Pancreas (tissue), 10 donors: Measurements from ENCODE around the gene ATF2. TPM values are rescaled to one million over a fixed set of nuclear protein-coding genes. Genes with fewer than 3 reads are reported as not detected.
A peak's percentile ranks its signal among the peaks of the same experiment; 100 is the strongest.
"Not testable (repeated sequence)": the region's sequence is repeated elsewhere in the genome, so short reads cannot be mapped to it uniquely, and the experiment has no call there.

Experiments
- ATAC-seq, 4 donors: fragments of 200-7000 bp; cut with Tn5 transposase; one replicate each; pipeline versions ENCODE4 v1.8.0 to v1.9.1; 2020; ENCODE audit warnings: mild to moderate bottlenecking in 4 of 4, moderate library complexity in 4 of 4
- DNase-seq, 6 donors: peaks; one replicate each; pipeline ENCODE4 v3.0.0-alpha.2; 2020
- FAIRE-seq: peaks from 2 replicates; lab custom pipeline; 2012; peaks lifted over from hg19 to GRCh38; lab: Jason Lieb, UNC
- H3K27ac ChIP-seq, 4 donors: fragments of 200-600 bp; sonication (generic); 1 replicate in 3 of 4; 2 replicates in 1 of 4; pipeline versions ENCODE4 v1.5.0 to v1.8.0; 2020
- H3K27me3 ChIP-seq, 4 donors: fragments of 200-600 bp; one replicate each; pipeline ENCODE4 v1.8.0; 2021
- H3K36me3 ChIP-seq, 3 donors: fragments of 200-600 bp; sonication (generic) in 1 of 3; one replicate each; pipeline versions ENCODE4 v1.5.0 to v1.8.0; 2020 to 2021
- H3K4me1 ChIP-seq, 3 donors: fragments of 200-600 bp; one replicate each; pipeline ENCODE4 v1.8.0; 2021
- H3K4me3 ChIP-seq, 4 donors: fragments of 200-600 bp; sonication (generic) in 2 of 4; one replicate each; pipeline versions ENCODE4 v1.5.0 to v1.8.0; 2020 to 2021
- H3K9me3 ChIP-seq, 4 donors: fragments of 200-600 bp; one replicate each; pipeline ENCODE4 v1.8.0; 2021
- WGBS, 2 donors: extraction: QIAGEN DNeasy Blood & Tissue Kit; methylation state at CpG; one replicate each; pipeline ENCODE4 v1.1.7; 2013; 5-methylcytosine and 5-hydroxymethylcytosine counted together
- intact Hi-C, 3 donors: fragments of 100-400 bp; cut with DNase I; formaldehyde crosslinking; loops; one replicate each; pipeline versions ENCODE4 v1.11.1 to v1.14.2; 2022
- polyA plus RNA-seq, 2 donors: library from polyadenylated mRNA; stranded (reverse); fragments of 200-250 nt; gene quantifications; one replicate each; pipeline ENCODE4 v1.2.3, GENCODE V29; 2013
- total RNA-seq, 6 donors: library from RNA; stranded (reverse); fragmentation: NEBNext Ultra II Directional in 4 of 6; extraction: Animal tissue kit (Norgen Biotek cat#: 25700) in 4 of 6; gene quantifications; one replicate each; pipeline versions ENCODE4 v1.2.1 to v1.2.4, GENCODE V29; 2021 to 2023
- TF ChIP-seq, protein P1 (sequence below), 4 donors: fragments of 200-600 bp; sonication (generic) in 3 of 4; IDR thresholded peaks; one replicate each; pipeline versions ENCODE4 v1.5.0 to v1.8.0; 2021; ENCODE audit warnings: antibody characterized with exemption in 4 of 4
- donor health status: healthy with polysubstance abuse.
- donor health status: DM: no; HTN: no; CAD: no; lungs with moderate emphysema.
- donor health status: DM: no; HTN: no; CAD: no.
- donor health status: control.
- donor health status: control.
- donor health status: Bipolar disorder and iron deficiency.
- donor health status: DM: yes; HTN: yes; CAD: no.
- donor health status: DM: no; HTN: no; CAD: no.
- donor health status: DM: no; HTN: no; CAD: no.
- donor health status: DM: yes; HTN: yes; CAD: no.

Gene ATF2
- total and polyA plus RNA-seq, 8 donors: 7.9 to 36.1 (median 22.7) TPM

DNA sequence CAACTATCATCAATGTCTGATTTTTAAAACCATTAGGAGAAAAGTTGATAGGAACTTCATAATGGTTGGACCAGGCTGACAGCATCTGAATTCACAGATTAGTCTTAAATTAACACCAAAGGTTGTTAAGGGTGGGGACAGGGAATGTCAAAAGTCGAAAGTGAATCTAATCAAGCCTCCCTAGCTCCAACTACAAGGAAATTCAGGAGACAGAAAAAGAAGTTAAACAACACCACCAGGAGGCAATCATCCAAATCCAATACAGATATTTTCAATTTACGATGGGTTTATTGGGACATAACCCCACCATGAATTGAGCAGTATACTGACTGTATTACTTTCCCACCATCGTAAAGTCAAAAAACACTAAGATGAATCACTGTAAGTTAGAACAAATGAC, 32.8 kb downstream of the ATF2 start:
- no peak for DNase-seq
- no peaks in the 10 kb centered on the region for H3K36me3 ChIP-seq
- H3K9me3 ChIP-seq: no peaks in the 10 kb centered on the region
- intact Hi-C loops: no loop called here
- no peak for FAIRE-seq
- no peaks in the 10 kb centered on the region for H3K27me3 ChIP-seq
- 88 to 94% methylated on average over 3 of the region's 3 CpGs for WGBS, 2 donors
- no peak for ATAC-seq
- no peaks in the 10 kb centered on the region for H3K4me1 ChIP-seq
- H3K4me3 ChIP-seq: no peak overlapping the region
- TF ChIP-seq, protein P1, sequence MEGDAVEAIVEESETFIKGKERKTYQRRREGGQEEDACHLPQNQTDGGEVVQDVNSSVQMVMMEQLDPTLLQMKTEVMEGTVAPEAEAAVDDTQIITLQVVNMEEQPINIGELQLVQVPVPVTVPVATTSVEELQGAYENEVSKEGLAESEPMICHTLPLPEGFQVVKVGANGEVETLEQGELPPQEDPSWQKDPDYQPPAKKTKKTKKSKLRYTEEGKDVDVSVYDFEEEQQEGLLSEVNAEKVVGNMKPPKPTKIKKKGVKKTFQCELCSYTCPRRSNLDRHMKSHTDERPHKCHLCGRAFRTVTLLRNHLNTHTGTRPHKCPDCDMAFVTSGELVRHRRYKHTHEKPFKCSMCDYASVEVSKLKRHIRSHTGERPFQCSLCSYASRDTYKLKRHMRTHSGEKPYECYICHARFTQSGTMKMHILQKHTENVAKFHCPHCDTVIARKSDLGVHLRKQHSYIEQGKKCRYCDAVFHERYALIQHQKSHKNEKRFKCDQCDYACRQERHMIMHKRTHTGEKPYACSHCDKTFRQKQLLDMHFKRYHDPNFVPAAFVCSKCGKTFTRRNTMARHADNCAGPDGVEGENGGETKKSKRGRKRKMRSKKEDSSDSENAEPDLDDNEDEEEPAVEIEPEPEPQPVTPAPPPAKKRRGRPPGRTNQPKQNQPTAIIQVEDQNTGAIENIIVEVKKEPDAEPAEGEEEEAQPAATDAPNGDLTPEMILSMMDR (IDR thresholded peaks at IDR 0.05): no peak
- H3K27ac ChIP-seq: no peak overlapping the region

DNA sequence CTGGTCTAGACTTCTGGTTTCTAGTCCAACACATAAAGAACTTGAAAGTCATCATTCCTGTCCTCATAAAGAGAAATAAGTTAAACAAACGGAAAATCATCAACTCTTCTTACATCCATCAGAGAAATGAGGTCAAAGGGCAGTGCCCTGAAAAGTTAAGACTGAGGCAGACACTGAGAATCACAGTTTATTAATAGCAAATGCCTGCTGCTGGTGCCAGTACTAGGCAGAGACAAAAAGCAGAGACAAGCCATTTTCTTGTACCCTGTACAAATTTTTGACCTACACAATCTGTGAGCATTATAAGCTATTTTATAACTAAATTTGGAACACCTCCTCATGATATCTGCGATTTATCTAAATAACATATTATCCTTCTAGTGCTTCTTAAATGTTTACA, 36.8 kb downstream of the ATF2 start:
- intact Hi-C loops: no loop called here
- Histone ChIP-seq H3K27me3 (no peaks in the 10 kb centered on the region), H3K9me3 (no peaks in the 10 kb centered on the region), H3K27ac (no peak overlapping the region), H3K36me3 (peaks cover 0 to 10% (median 0%) of the 10 kb centered on the region in 3 donors), H3K4me1 (no peaks in the 10 kb centered on the region), H3K4me3 (no peak overlapping the region)
- ATAC-seq (no peak), FAIRE-seq (no peak), DNase-seq (no peak)
- TF ChIP-seq, protein P1 (IDR thresholded peaks at IDR 0.05): no peak
- 75 to 76% methylated on average over 2 of the region's 2 CpGs for WGBS, 2 donors

DNA sequence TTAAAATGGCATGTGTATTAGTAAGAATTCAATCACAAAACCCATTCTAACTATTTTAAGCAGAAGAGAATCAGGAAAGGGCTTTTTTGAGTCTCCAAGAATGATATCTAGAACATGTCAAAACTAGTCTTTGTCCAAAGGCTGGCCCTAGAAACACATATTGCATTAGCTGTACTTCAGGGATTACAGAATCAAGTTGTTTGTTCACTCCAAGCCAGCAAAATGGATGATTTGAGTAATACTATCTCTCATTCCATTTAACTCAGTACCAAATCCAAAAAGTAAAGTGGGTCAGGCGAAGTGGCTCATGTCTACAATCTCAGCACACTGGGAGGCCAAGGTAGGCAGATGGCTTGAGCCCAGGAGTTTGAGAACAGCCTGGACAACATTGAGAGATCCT, 41.3 kb downstream of the ATF2 start:
- no peaks in the 10 kb centered on the region for H3K4me1 ChIP-seq
- DNase-seq (no peak), FAIRE-seq (no peak), ATAC-seq (no peak)
- H3K4me3 ChIP-seq: no peak overlapping the region
- peaks cover 0 to 10% (median 0%) of the 10 kb centered on the region in 3 donors for H3K36me3 ChIP-seq
- H3K27ac ChIP-seq: no peak overlapping the region
- WGBS, 2 donors: 94 to 97% methylated on average over 1 of the region's 1 CpG
- no peaks in the 10 kb centered on the region for H3K9me3 ChIP-seq
- no peaks in the 10 kb centered on the region for H3K27me3 ChIP-seq
- intact Hi-C loops: no loop called here
- TF ChIP-seq, protein P1 (IDR thresholded peaks at IDR 0.05): no peak

DNA sequence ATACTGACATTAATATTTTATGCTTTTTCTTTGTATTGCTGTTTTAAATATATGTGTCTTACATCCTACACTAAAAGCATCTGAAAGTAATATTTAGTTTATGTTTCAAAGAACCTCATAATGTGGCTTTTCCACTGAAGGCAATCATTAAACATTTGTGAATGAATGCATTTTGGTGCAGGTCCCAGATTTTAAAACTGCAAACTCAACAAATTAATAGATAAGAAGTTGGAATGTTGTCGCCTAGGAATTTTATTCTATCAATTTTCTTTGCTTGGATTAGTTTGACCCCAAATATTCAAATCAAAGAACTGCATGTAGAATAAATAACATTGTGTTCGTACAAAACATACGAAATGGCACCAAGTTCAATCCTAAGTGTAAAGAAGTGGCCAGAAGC, 44.7 kb downstream of the ATF2 start:
- Histone ChIP-seq H3K36me3 (peaks cover 0 to 5% (median 0%) of the 10 kb centered on the region in 3 donors), H3K4me1 (no peaks in the 10 kb centered on the region), H3K4me3 (no peak overlapping the region), H3K27ac (no peak overlapping the region), H3K9me3 (no peaks in the 10 kb centered on the region), H3K27me3 (no peaks in the 10 kb centered on the region)
- intact Hi-C loops: no loop called here
- FAIRE-seq (no peak), DNase-seq (no peak), ATAC-seq (no peak)
- WGBS, 2 donors: 55 to 61% methylated on average over 3 of the region's 3 CpGs
- TF ChIP-seq, protein P1 (IDR thresholded peaks at IDR 0.05): no peak

DNA sequence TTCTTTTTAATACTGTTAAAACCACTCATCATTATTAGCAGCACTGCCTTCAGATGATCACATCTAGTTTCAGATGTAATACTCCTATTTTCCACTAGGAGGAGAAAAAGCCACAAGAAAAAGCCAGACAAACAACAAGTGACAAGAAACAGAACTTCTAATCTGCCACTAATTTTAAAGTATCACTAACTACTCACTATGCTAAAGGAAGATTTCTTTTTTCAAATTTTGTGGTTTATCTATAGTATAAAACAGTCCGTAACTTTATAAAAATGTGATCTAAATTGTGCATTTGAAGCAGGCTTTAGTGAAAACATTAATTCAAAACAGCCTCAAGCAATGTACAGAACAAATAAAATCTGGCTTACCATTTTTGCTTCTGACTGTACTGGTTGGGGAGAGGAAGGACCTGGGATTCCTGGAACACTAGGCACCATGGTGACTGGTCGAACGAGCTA, 56.8 kb downstream of the ATF2 start:
- 74 to 76% methylated on average over 3 of the region's 3 CpGs for WGBS, 2 donors
- FAIRE-seq: peak; percentile 94
- DNase-seq: no peak
- Histone ChIP-seq H3K4me3 (no peak overlapping the region), H3K27me3 (no peaks in the 10 kb centered on the region), H3K9me3 (no peaks in the 10 kb centered on the region), H3K27ac (no peak overlapping the region), H3K36me3 (peaks cover 0 to 39% (median 0%) of the 10 kb centered on the region in 3 donors), H3K4me1 (no peaks in the 10 kb centered on the region)
- intact Hi-C loops: no loop called here
- TF ChIP-seq, protein P1 (IDR thresholded peaks at IDR 0.05): peak; percentile 21 to 71 (median 56)
- peak in 3 of 4 donors; percentile 71 to 75 (median 74) for ATAC-seq

DNA sequence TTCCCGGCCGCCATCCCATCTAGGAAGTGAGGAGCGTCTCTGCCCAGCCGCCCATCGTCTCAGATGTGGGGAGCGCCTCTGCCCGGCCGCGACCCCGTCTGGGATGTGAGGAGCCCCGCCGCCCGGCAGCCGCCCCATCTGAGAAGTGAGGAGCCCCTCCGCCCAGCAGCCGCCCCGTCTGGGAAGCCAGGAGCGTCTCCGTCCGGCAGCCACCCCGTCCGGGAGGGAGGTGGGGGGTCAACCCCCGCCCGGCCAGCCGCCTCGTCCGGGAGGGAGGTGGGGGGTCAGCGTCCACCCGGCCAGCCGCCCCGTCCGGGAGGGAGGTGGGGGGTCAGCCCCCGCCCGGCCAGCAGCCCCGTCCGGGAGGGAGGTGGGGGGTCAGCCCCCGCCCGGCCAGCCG, 59.9 kb downstream of the ATF2 start:
- H3K27me3 ChIP-seq, ATAC-seq, H3K27ac ChIP-seq, FAIRE-seq, intact Hi-C loops, H3K4me1 ChIP-seq, H3K4me3 ChIP-seq, H3K9me3 ChIP-seq: not testable (repeated sequence)
- WGBS, 2 donors: 98% methylated on average over 16 to 39 of the region's 39 CpGs
- peak in 1 of 6 donors; percentile 55 for DNase-seq
- peaks cover 0 to 18% (median 0%) of the 10 kb centered on the region in 3 donors for H3K36me3 ChIP-seq
